Stimulated activated CD8-positive, alpha-beta memory T cell treated with anti-CD3 and anti-CD28 coated beads, Interleukin-7, amount 100 ng/mL, for 24 hours (primary cell): ENCODE results near the gene PCBP4.
"Not testable (repeated sequence)": the region's sequence is repeated elsewhere in the genome, so short reads cannot be mapped to it uniquely, and the experiment has no call there.

ENCODE experiments used
- DNase-seq: peaks from one replicate; pipeline ENCODE4 v3.0.0-alpha.2; 2020; ENCODE audit warnings: low read depth

Gene PCBP4

GRCh38 chr3:51994530-51994929 is 27.3 kb upstream of the PCBP4 start:
- DNase-seq: no peak

- DNase-seq: not testable (repeated sequence)
Observed at GRCh38 chr3:51993657-51994056, 26.4 kb upstream of the PCBP4 start.

GRCh38 chr3:51992017-51992682 is 24.9 kb upstream of the PCBP4 start:
- no peak for DNase-seq

GRCh38 chr3:51990501-51990971 is 23.3 kb upstream of the PCBP4 start:
- DNase-seq: not testable (repeated sequence)

GRCh38 chr3:51988286-51989146 is 21.3 kb upstream of the PCBP4 start:
- no peak for DNase-seq

- DNase-seq: no peak
Observed at GRCh38 chr3:51987568-51987967, 20.3 kb upstream of the PCBP4 start.

- no peak for DNase-seq
Observed at GRCh38 chr3:51986010-51986947, 19.0 kb upstream of the PCBP4 start.

- no peak for DNase-seq
Observed at GRCh38 chr3:51985063-51985462, 17.8 kb upstream of the PCBP4 start.

- no peak for DNase-seq
Observed at GRCh38 chr3:51984269-51984647, 17.0 kb upstream of the PCBP4 start.

GRCh38 chr3:51983578-51984268 is 16.5 kb upstream of the PCBP4 start:
- DNase-seq: no peak

- peak; percentile 68 for DNase-seq
Observed at GRCh38 chr3:51982838-51983577, 15.8 kb upstream of the PCBP4 start, which contains the start of gene ACY1. ACY1 (plus strand) TSS chr3:51983535; CDS start chr3:51984065, 530 bp downstream.

- no peak for DNase-seq
Observed at GRCh38 chr3:51982352-51982837, 15.1 kb upstream of the PCBP4 start.

GRCh38 chr3:51980253-51980652 is 13.0 kb upstream of the PCBP4 start:
- DNase-seq: no peak

- DNase-seq: no peak
Observed at GRCh38 chr3:51978143-51978502, 10.9 kb upstream of the PCBP4 start.

GRCh38 chr3:51977446-51978142 is 10.3 kb upstream of the PCBP4 start:
- no peak for DNase-seq

GRCh38 chr3:51975852-51976549 is 8.7 kb upstream of the PCBP4 start:
- no peak for DNase-seq

- no peak for DNase-seq
Observed at GRCh38 chr3:51974963-51975851, 8.0 kb upstream of the PCBP4 start, which contains the start of gene ABHD14A. ABHD14A (plus strand) TSS chr3:51975064; CDS start chr3:51975136, 72 bp downstream.

GRCh38 chr3:51974277-51974962 is 7.2 kb upstream of the PCBP4 start:
- DNase-seq: no peak
